K562 (cell line): ENCODE results near the gene ARHGEF12. TPM values are rescaled to one million over a fixed set of nuclear protein-coding genes. Genes with fewer than 3 reads are reported as not detected.

Experiments used
- CBFB ChIP-seq: sonication (generic); formaldehyde crosslinking; IDR thresholded peaks from 2 replicates; pipeline ENCODE4 v1.4.0; 2020; ENCODE audit warnings: mild to moderate bottlenecking, missing genetic modification reagents
- CBX8 ChIP-seq: fragments of 200-600 bp; sonication (generic); IDR thresholded peaks from 2 replicates; pipeline ENCODE4 v1.6.1; 2012; ENCODE audit warnings: borderline replicate concordance, mixed run types, low read depth, mild to moderate bottlenecking, moderate library complexity, mixed read lengths, low read length, control low read depth, inconsistent platforms; ENCODE audit not compliant: poor library complexity, severe bottlenecking; ENCODE audit errors: extremely low read depth
- DDX20 ChIP-seq: fragments of 450-650 bp; IDR thresholded peaks from 2 replicates; pipeline ENCODE4 v1.6.1; 2016; ENCODE audit warnings: missing genetic modification characterization, low read depth, mild to moderate bottlenecking, missing compliant biosample characterization, moderate library complexity
- FUS ChIP-seq: fragments of 200-400 bp; formaldehyde crosslinking; optimal IDR thresholded peaks from 2 replicates; pipeline ENCODE3; 2017; ENCODE audit warnings: low read depth, low read length
- HMG20A ChIP-seq: fragments of 450-650 bp; formaldehyde crosslinking; conservative IDR thresholded peaks from 2 replicates; pipeline ENCODE4 v1.4.0; 2020; ENCODE audit warnings: mild to moderate bottlenecking, mixed read lengths
- KAT8 ChIP-seq: fragments of 450-650 bp; IDR thresholded peaks from 2 replicates; pipeline ENCODE4 v1.6.1; 2016; ENCODE audit warnings: low read depth, mild to moderate bottlenecking
- PCBP2 ChIP-seq: fragments of 200-400 bp; formaldehyde crosslinking; IDR thresholded peaks from 2 replicates; pipeline ENCODE4 v1.6.1; 2018; ENCODE audit warnings: low read length, low read depth, mild to moderate bottlenecking, moderate library complexity; ENCODE audit not compliant: poor library complexity, severe bottlenecking
- RBFOX2 ChIP-seq: fragments of 200-400 bp; formaldehyde crosslinking; IDR thresholded peaks from 2 replicates; pipeline ENCODE4 v1.6.1; 2017; ENCODE audit warnings: low read depth, mild to moderate bottlenecking, low read length, moderate library complexity
- ZC3H11A ChIP-seq: IDR thresholded peaks from 2 replicates; pipeline ENCODE4 v1.6.1; 2012; ENCODE audit warnings: low read depth, low read length, improper control_type of control experiment
- ZKSCAN3 ChIP-seq: fragments of 250-450 bp; sonication (Bioruptor Pico); IDR thresholded peaks from 2 replicates; pipeline ENCODE4 v1.4.0; 2020
- ZKSCAN8 ChIP-seq: fragments of 200-800 bp; sonication (Bioruptor generic); IDR thresholded peaks from 2 replicates; pipeline ENCODE4 v1.6.1; 2016; ENCODE audit warnings: missing genetic modification characterization, missing compliant biosample characterization
- ZMIZ1 ChIP-seq, 2 experiments: fragments of 150-350 bp in 1 of 2; IDR thresholded peaks; 2 replicates each; pipeline ENCODE4 v1.6.1; 2012 to 2016; ENCODE audit warnings: low read depth in 2 of 2, low read length in 2 of 2, mild to moderate bottlenecking in 1 of 2, moderate library complexity in 1 of 2
- ZNF124 ChIP-seq: sonication (generic); formaldehyde crosslinking; IDR thresholded peaks from 2 replicates; pipeline ENCODE4 v1.8.1; 2022; ENCODE audit warnings: missing genetic modification reagents
- ZNF165 ChIP-seq: fragments of 250-450 bp; sonication (Bioruptor Pico); IDR thresholded peaks from 2 replicates; pipeline ENCODE4 v1.4.0; 2020; ENCODE audit warnings: borderline replicate concordance
- ZNF316 ChIP-seq: fragments of 450-650 bp; IDR thresholded peaks from 2 replicates; pipeline ENCODE4 v1.6.1; 2016
- ZNF512 ChIP-seq: IDR thresholded peaks from 2 replicates; pipeline ENCODE4 v1.6.1; 2016; ENCODE audit warnings: missing genetic modification characterization, missing compliant biosample characterization
- ZNF655 ChIP-seq: fragments of 250-450 bp; sonication (Bioruptor Pico); IDR thresholded peaks from 2 replicates; pipeline ENCODE4 v1.5.0; 2021
- ZNF695 ChIP-seq: fragments of 450-650 bp; formaldehyde crosslinking; IDR thresholded peaks from 2 replicates; pipeline ENCODE4 v1.4.0; 2020; ENCODE audit warnings: mild to moderate bottlenecking, moderate library complexity
- polyA plus RNA-seq, 8 experiments: library from polyadenylated mRNA; depleted of rRNA in 4 of 8; stranded (reverse) in 5 of 8; unstranded in 3 of 8; fragments of >200 nt; fragmentation: Nextera tagmentation in 2 of 8; fragmentation: Illumina TruSeq in 1 of 8; extraction: Ambion mirVana in 2 of 8; extraction: Trizol in 1 of 8; gene quantifications; 2 replicates each; pipeline versions ENCODE4 v1.2.1 to v1.2.3, GENCODE V29; 2011 to 2014; ENCODE audit warnings: inconsistent platforms in 1 of 8, missing spikeins in 1 of 8
- total RNA-seq, 7 experiments: library from RNA; depleted of rRNA in 6 of 7; stranded (reverse); fragments of >200 nt in 6 of 7; fragmentation: Illumina TruSeq in 2 of 7; extraction: Trizol in 2 of 7; gene quantifications; 2 replicates each; pipeline versions ENCODE4 v1.2.1 to v1.2.3, GENCODE V29; 2011 to 2021; ENCODE audit warnings: low replicate concordance in 1 of 7
- TF ChIP-seq, protein P1 (sequence below), 2 experiments: fragments of 450-650 bp in 1 of 2; sonication (generic) in 1 of 2; formaldehyde crosslinking in 1 of 2; IDR thresholded peaks in 1 of 2; conservative IDR thresholded peaks in 1 of 2; 2 replicates each; pipeline versions ENCODE4 v1.6.1 to v1.8.1; 2016 to 2023; ENCODE audit warnings: mild to moderate bottlenecking in 2 of 2, moderate library complexity in 2 of 2, inconsistent platforms in 1 of 2, missing genetic modification reagents in 1 of 2
- TF ChIP-seq, protein P2 (sequence below): fragments of 250-450 bp; sonication (Bioruptor Pico); IDR thresholded peaks from 2 replicates; pipeline ENCODE4 v1.6.1; 2021; ENCODE audit warnings: mild to moderate bottlenecking

Gene ARHGEF12
- total and polyA plus RNA-seq, 9 of the 15 experiments (the other 6 are each of a cell fraction or from before 2014, with no cell fraction given): 3.5 to 51.7 (median 29.5) TPM

DNA sequence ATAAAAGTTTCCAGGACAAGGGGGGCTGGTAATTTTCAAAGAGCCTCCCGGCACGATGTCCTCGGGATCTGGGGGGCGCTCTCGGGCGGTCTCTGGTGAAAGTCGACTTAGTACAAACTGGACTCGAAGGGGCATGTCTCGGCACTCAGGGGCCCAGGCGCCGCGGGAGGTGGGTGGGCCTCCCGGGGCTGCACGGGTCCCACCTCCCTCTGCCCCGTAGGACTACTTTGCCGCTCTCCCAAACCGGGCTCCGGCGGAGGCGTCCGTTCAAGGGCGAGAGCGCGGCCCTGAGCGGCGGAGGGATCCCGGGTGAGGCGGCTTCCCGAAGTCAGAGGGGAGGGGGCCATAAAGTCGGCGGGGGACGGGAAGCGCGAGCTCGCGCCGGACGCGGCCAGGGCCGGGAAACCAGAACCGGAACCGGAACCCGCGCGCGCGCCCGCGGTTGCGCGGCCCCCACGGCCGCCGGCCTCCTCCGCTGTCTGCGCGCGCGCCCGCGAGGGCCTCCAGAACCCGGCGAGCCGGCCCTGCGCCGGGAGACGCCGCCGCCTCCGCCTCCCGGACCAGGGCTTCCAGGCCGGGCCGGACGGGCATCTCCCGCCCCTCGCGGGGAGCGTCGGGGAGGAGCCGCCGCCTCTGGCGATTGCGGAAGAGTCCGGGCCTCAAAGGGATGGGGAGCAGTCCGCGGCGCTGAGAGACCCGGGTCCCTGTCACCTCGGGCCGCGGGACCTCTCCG, at the start of gene ARHGEF12 (continued):
- TF ChIP-seq PCBP2 (no peak), ZNF695 (CRISPR knock-in tag) (no peak), ZNF655 (CRISPR knock-in tag) (no peak), CBFB (CRISPR knock-in tag) (no peak), FUS (no peak), CBX8 (no peak), RBFOX2 (peak; percentile 81), ZKSCAN8 (CRISPR knock-in tag) (no peak), ZKSCAN3 (CRISPR knock-in tag) (no peak), ZNF316 (no peak), ZC3H11A (no peak), ZNF165 (no peak), ZNF124 (CRISPR knock-in tag) (no peak), KAT8 (no peak), DDX20 (no peak), ZNF512 (tag) (no peak), HMG20A (CRISPR knock-in tag) (no peak), ZMIZ1 (IDR thresholded peaks at IDR 0.05; ENCODE audit: low read depth in 2 of 2, low read length in 2 of 2) (no peak)
- TF ChIP-seq, protein P1, sequence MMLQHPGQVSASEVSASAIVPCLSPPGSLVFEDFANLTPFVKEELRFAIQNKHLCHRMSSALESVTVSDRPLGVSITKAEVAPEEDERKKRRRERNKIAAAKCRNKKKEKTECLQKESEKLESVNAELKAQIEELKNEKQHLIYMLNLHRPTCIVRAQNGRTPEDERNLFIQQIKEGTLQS (IDR thresholded peaks at IDR 0.05): peak; percentile 56
- TF ChIP-seq, protein P1 (CRISPR knock-in tag; conservative IDR thresholded peaks at IDR 0.05): no peak
- TF ChIP-seq, protein P2, sequence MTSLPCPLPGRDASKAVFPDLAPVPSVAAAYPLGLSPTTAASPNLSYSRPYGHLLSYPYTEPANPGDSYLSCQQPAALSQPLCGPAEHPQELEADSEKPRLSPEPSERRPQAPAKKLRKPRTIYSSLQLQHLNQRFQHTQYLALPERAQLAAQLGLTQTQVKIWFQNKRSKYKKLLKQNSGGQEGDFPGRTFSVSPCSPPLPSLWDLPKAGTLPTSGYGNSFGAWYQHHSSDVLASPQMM (CRISPR knock-in tag): no peak
